GM12873 (cell line): ENCODE results near the gene TMEM109.

Source experiments
- CTCF ChIP-seq: IDR thresholded peaks from 2 replicates; pipeline ENCODE4 v1.5.1; 2012; ENCODE audit warnings: low read depth, mild to moderate bottlenecking, moderate library complexity, low read length, control low read depth; ENCODE audit not compliant: insufficient read depth; ENCODE audit errors: missing control alignments

Gene TMEM109, protein sequence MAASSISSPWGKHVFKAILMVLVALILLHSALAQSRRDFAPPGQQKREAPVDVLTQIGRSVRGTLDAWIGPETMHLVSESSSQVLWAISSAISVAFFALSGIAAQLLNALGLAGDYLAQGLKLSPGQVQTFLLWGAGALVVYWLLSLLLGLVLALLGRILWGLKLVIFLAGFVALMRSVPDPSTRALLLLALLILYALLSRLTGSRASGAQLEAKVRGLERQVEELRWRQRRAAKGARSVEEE

DNA sequence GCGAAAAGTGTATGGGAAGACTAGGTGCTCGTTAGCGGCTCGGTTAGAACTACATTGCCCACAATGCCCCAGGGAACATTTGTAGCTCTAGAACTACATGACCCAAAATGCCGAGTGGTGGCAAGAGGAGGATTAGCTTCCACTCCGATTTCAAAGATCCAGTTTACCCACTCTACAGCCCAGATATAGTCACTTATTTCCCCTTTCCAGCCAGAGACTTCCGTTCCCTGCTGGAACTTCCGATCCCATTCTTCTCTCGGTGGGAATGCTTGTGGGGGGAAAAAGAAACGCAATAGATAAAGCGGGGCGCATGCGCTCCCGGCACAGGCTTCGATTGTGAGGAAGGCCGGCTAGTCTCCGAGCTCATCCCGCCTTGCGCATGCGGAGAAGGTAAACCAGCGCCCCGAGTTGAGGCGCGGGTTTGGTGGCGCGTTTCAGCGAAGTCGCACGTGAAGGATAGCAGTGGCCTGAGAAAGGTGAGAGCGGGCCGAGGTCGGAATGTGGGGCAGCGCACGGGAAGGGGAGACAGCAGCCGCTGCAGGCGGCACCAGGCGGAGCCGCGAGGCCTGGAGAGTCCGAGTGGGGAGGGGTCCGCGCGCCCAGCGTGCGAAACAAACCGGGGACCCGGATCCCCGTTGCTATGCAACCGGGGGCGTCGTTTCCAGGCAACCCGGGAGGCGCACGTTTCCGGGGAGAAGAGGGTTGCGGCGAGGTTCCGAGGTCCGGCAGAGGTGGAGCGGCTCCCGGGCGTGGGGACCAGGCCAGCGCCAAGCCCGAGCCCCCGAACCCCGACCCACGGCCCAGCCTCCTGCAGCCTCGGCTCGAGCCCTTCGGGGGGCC, at the start of gene TMEM109:
Gene TMEM109 (plus strand): TSS at position 366 of the 840 bp plus-strand sequence. CDS start 5,536 bp downstream, outside the sequence.
- no peak for TF ChIP-seq CTCF

DNA sequence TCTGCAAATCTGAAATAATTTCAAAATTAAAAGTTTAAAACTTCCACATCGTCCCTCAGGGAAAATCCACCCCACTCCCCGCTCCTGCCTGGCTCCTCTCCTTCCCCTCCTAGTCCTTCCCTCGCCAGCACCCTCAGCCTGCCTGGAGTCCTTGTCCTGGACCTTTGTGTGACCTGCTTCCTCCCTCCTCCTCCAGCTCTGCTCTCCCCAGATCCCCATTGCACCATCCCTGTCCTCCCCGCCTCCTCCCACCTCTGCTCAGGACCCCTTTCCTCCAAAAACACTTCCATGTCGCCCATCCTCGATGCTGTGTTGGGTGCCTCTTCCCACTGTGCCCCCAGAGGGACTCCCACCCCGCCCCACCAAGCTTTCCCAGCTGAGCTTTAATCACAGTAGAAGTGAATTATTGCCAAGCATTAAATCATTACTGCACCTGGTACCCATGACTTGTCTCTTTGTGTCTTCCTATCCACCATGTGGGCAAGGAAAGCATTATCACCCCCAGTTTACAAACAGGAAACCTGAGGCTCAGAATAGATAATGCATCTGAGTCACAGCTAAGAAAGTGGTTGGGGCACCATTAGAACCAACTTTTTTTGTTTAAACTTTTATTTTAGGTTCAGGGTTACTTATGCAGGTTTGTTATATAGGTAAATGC, 49.0 kb upstream of the TMEM109 start:
- TF ChIP-seq CTCF: no peak

GRCh38 chr11:60866911-60867870, 46.8 kb upstream of the TMEM109 start, which contains the start of gene ZP1:
ZP1 (plus strand) TSS chr11:60867542; CDS start chr11:60867562, 20 bp downstream.
- TF ChIP-seq CTCF: no peak

- TF ChIP-seq CTCF: no peak
Observed at GRCh38 chr11:60867871-60868681, 45.9 kb upstream of the TMEM109 start.

GRCh38 chr11:60868682-60869450, 45.1 kb upstream of the TMEM109 start:
- TF ChIP-seq CTCF: no peak

- no peak for TF ChIP-seq CTCF
Observed at GRCh38 chr11:60869451-60869825, 44.5 kb upstream of the TMEM109 start.
